HepG2 (cell line): ENCODE measurements around the gene RNU1-2.

Source experiments
- ARID2 ChIP-seq: sonication (generic); formaldehyde crosslinking; IDR thresholded peaks from 2 replicates; pipeline ENCODE4 v1.8.1; 2022; ENCODE audit warnings: mild to moderate bottlenecking, missing genetic modification reagents, borderline replicate concordance
- MIXL1 ChIP-seq: IDR thresholded peaks from 2 replicates; pipeline ENCODE4 v1.6.1; 2016
- SOX5 ChIP-seq: IDR thresholded peaks from 2 replicates; pipeline ENCODE4 v1.6.1; 2016; ENCODE audit warnings: borderline replicate concordance
- ZNF274 ChIP-seq: sonication (generic); formaldehyde crosslinking; IDR thresholded peaks from 2 replicates; pipeline ENCODE4 v1.5.1; 2020; ENCODE audit warnings: mild to moderate bottlenecking, missing genetic modification reagents
- TF ChIP-seq, protein P1 (sequence below): sonication (generic); formaldehyde crosslinking; IDR thresholded peaks from 2 replicates; pipeline ENCODE4 v1.4.0; 2020; ENCODE audit warnings: missing genetic modification reagents
- TF ChIP-seq, protein P2 (sequence below), 2 experiments: sonication (generic) in 1 of 2; formaldehyde crosslinking in 1 of 2; IDR thresholded peaks; 2 replicates each; pipeline versions ENCODE4 v1.5.1 to v1.6.1; 2011 to 2020; ENCODE audit warnings: borderline replicate concordance in 1 of 2, low read depth in 1 of 2, low read length in 1 of 2, mild to moderate bottlenecking in 1 of 2, missing genetic modification reagents in 1 of 2, moderate library complexity in 1 of 2
- TF ChIP-seq, protein P3 (sequence below): IDR thresholded peaks from 2 replicates; pipeline ENCODE4 v1.6.1; 2012; ENCODE audit warnings: inconsistent platforms
- TF ChIP-seq, protein P4 (sequence below): sonication (generic); formaldehyde crosslinking; conservative IDR thresholded peaks from 2 replicates; pipeline ENCODE4 v1.4.0; 2020; ENCODE audit warnings: missing genetic modification reagents

DNA sequence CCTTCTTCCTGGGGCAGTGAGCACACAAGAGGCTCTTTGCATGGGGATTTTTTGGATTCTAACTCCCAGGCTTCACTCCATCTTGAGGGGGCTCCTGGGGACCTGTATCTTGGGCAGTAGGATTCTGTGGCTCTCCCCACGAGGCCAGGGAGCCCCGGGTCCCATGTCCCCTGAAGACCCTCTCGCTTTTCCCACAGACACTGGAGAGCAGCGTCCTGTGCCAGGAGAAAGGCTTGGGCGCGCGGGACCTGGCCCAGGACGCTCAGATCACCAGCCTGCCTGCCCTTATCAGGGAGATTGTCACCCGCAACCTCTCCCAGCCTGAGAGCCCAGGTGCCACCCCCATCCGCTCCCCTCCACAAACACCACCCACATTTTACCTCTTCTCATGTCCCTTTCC lies 26.7 kb downstream of the RNU1-2 start:
- TF ChIP-seq ZNF274 (CRISPR knock-in tag): no peak
- TF ChIP-seq, protein P1, sequence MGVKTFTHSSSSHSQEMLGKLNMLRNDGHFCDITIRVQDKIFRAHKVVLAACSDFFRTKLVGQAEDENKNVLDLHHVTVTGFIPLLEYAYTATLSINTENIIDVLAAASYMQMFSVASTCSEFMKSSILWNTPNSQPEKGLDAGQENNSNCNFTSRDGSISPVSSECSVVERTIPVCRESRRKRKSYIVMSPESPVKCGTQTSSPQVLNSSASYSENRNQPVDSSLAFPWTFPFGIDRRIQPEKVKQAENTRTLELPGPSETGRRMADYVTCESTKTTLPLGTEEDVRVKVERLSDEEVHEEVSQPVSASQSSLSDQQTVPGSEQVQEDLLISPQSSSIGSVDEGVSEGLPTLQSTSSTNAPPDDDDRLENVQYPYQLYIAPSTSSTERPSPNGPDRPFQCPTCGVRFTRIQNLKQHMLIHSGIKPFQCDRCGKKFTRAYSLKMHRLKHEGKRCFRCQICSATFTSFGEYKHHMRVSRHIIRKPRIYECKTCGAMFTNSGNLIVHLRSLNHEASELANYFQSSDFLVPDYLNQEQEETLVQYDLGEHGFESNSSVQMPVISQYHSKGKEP (CRISPR knock-in tag): no peak
- no peak for TF ChIP-seq MIXL1 (CRISPR knock-in tag)
- TF ChIP-seq, protein P2, sequence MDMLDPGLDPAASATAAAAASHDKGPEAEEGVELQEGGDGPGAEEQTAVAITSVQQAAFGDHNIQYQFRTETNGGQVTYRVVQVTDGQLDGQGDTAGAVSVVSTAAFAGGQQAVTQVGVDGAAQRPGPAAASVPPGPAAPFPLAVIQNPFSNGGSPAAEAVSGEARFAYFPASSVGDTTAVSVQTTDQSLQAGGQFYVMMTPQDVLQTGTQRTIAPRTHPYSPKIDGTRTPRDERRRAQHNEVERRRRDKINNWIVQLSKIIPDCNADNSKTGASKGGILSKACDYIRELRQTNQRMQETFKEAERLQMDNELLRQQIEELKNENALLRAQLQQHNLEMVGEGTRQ (IDR thresholded peaks at IDR 0.05; ENCODE audit: low read depth, low read length): no peak
- TF ChIP-seq, protein P2 (CRISPR knock-in tag; IDR thresholded peaks at IDR 0.05; ENCODE audit: borderline replicate concordance): no peak
- TF ChIP-seq ARID2 (CRISPR knock-in tag): no peak
- TF ChIP-seq, protein P3, sequence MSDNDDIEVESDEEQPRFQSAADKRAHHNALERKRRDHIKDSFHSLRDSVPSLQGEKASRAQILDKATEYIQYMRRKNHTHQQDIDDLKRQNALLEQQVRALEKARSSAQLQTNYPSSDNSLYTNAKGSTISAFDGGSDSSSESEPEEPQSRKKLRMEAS: no peak
- no peak for TF ChIP-seq SOX5 (CRISPR knock-in tag)
- TF ChIP-seq, protein P4, sequence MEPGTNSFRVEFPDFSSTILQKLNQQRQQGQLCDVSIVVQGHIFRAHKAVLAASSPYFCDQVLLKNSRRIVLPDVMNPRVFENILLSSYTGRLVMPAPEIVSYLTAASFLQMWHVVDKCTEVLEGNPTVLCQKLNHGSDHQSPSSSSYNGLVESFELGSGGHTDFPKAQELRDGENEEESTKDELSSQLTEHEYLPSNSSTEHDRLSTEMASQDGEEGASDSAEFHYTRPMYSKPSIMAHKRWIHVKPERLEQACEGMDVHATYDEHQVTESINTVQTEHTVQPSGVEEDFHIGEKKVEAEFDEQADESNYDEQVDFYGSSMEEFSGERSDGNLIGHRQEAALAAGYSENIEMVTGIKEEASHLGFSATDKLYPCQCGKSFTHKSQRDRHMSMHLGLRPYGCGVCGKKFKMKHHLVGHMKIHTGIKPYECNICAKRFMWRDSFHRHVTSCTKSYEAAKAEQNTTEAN (CRISPR knock-in tag): no peak
